Heart left ventricle (tissue), 16 donors: ENCODE data around the gene TTC33. TPM values are rescaled to one million over a fixed set of nuclear protein-coding genes. Genes with fewer than 3 reads are reported as not detected.
"Not testable (repeated sequence)": the region's sequence is repeated elsewhere in the genome, so short reads cannot be mapped to it uniquely, and the experiment has no call there.

ENCODE experiments used
- ATAC-seq, 4 donors: fragments of 200-7000 bp; cut with Tn5 transposase; one replicate each; pipeline ENCODE4 v1.9.1; 2020 to 2022; ENCODE audit warnings: moderate library complexity in 4 of 4, mild to moderate bottlenecking in 3 of 4, moderate number of reproducible peaks in 1 of 4
- DNase-seq, 5 donors: peaks; one replicate each; pipeline ENCODE4 v3.0.0-alpha.2; 2020
- H3K27ac ChIP-seq, 12 donors: fragments of 200-600 bp; sonication (generic) in 4 of 12; one replicate each; pipeline versions ENCODE4 v1.5.0 to v1.8.0; 2016 to 2022; ENCODE audit warnings: mild to moderate bottlenecking in 2 of 12
- H3K27me3 ChIP-seq, 9 donors: fragments of 200-600 bp; sonication (generic) in 2 of 9; one replicate each; pipeline versions ENCODE4 v1.5.1 to v1.8.0; 2016 to 2022; ENCODE audit warnings: mild to moderate bottlenecking in 3 of 9
- H3K36me3 ChIP-seq, 9 donors: fragments of 200-600 bp; sonication (generic) in 2 of 9; one replicate each; pipeline versions ENCODE4 v1.5.0 to v1.8.0; 2018 to 2022; ENCODE audit warnings: mild to moderate bottlenecking in 2 of 9
- H3K4me1 ChIP-seq, 12 donors: fragments of 200-600 bp; sonication (generic) in 4 of 12; one replicate each; pipeline versions ENCODE4 v1.5.0 to v1.8.0; 2016 to 2022; ENCODE audit warnings: mild to moderate bottlenecking in 3 of 12
- H3K4me3 ChIP-seq, 12 donors: fragments of 200-600 bp; sonication (generic) in 4 of 12; one replicate each; pipeline versions ENCODE4 v1.5.0 to v1.8.0; 2017 to 2022; ENCODE audit warnings: mild to moderate bottlenecking in 9 of 12, moderate library complexity in 4 of 12
- H3K9me3 ChIP-seq, 12 donors: fragments of 200-600 bp; sonication (generic) in 4 of 12; one replicate each; pipeline versions ENCODE4 v1.5.0 to v1.8.0; 2016 to 2022; ENCODE audit warnings: mild to moderate bottlenecking in 1 of 12
- POLR2A ChIP-seq, 2 donors: fragments of 450-650 bp; IDR thresholded peaks; one replicate each; pipeline ENCODE4 v1.6.1; 2017; ENCODE audit warnings: antibody characterized with exemption in 2 of 2, mild to moderate bottlenecking in 2 of 2, moderate library complexity in 2 of 2
- WGBS, 4 donors: extraction: QIAGEN DNeasy Blood & Tissue Kit in 2 of 4; methylation state at CpG; one replicate each; pipeline versions ENCODE4 v1.1.5 to v1.1.7; 2013 to 2018; 5-methylcytosine and 5-hydroxymethylcytosine counted together
- intact Hi-C, 10 donors: fragments of 100-400 bp; cut with DNase I; formaldehyde crosslinking; loops; one replicate each; pipeline versions ENCODE4 v1.11.1 to v1.14.2; 2022
- polyA plus RNA-seq, 2 donors: library from polyadenylated mRNA; stranded (reverse); fragments of 200-250 nt; gene quantifications; one replicate each; pipeline ENCODE4 v1.2.3, GENCODE V29; 2013
- total RNA-seq, 9 donors: library from RNA; depleted of rRNA in 2 of 9; stranded (reverse); fragments of >200 nt in 2 of 9; fragmentation: NEBNext Ultra II Directional in 3 of 9; extraction: Animal tissue kit (Norgen Biotek cat#: 25700) in 3 of 9; gene quantifications; one replicate each; pipeline versions ENCODE4 v1.1.0 to v1.2.4, GENCODE V29; 2016 to 2023
- TF ChIP-seq, protein P1 (sequence below), 12 donors: fragments of 200-600 bp; sonication (generic) in 4 of 12; IDR thresholded peaks; one replicate each; pipeline versions ENCODE4 v1.5.0 to v1.8.0; 2018 to 2022; ENCODE audit warnings: antibody characterized with exemption in 12 of 12, mild to moderate bottlenecking in 5 of 12
- donor health status: ischemic (EF 13 %, LVEDD 7.1; RV severe dilation, severe dysfunction).
- donor health status: healthy with polysubstance abuse.
- donor health status: DM: no; HTN: yes; CAD: no.
- donor health status: DM: no; HTN: no; CAD: no.
- donor health status: ischemic (EF 25% LVEDD 6.9; RV normal size, moderate dysfunction).
- donor health status: ischemic (EF 25% LVEDD 5.7; RV mildly dilated, moderate dysfunction).
- donor health status: healthy.
- donor health status: DM: yes; HTN: yes; CAD: no.
- donor health status: ischemic (EF 35%, LVEDD 5.7; RV mildly dilated, moderate dysfunction).
- donor health status: nonischemic (EF 11% LVEDD 7.7; RV severe dilation, severe dysfunction).
- donor health status: DM: yes; HTN: yes; CAD: no.
- donor health status: PGD.
- donor health status: ischemic (EF 29% LVEDD 5.4; RV normal size, mild dysfunction).
- donor health status: nonischemic (EF 23%, LVEDD 6.1; RV moderate dilation, normal function).

TTC33 gene
- total and polyA plus RNA-seq, 11 donors: 5.6 to 20.0 (median 14.2) TPM

DNA sequence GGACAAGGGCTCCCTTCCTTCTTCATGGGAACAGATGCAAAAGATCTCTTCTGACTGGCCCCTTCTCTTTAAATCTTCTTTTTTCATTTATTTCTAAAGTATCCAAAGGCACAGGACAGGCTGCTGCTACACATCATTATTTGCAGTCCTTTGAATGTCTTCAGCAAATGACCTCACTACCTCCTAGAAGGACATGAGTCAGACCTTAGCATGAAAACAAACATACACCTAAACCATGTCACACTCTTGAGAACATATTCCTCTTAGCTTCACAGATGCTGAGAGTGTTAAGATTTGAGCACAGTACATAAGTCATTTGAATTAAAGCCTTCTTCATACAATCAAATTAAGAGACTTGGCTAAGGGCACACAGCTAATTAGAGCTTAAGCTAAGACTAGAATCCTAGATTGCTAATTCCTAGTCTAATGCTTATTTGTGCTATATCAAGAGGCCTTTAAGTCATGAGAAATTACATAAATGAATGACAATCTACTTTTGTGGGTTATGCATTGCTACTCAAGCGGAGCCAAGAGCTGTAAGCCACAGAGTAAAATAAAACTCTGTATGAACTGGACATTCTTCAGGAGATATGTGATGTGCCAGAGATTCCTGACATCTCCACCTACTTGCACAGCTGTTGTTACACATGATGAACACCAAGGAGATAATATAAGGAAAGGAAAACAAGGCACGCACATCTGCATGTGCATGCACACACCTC is 185.2 kb downstream of the TTC33 start:
- H3K27ac ChIP-seq: peak overlapping the region in 8 of 12 donors; percentile 5 to 80 (median 58)
- H3K27me3 ChIP-seq: no peaks in the 10 kb centered on the region
- no peak for TF ChIP-seq POLR2A (IDR thresholded peaks at IDR 0.05)
- TF ChIP-seq, protein P1, sequence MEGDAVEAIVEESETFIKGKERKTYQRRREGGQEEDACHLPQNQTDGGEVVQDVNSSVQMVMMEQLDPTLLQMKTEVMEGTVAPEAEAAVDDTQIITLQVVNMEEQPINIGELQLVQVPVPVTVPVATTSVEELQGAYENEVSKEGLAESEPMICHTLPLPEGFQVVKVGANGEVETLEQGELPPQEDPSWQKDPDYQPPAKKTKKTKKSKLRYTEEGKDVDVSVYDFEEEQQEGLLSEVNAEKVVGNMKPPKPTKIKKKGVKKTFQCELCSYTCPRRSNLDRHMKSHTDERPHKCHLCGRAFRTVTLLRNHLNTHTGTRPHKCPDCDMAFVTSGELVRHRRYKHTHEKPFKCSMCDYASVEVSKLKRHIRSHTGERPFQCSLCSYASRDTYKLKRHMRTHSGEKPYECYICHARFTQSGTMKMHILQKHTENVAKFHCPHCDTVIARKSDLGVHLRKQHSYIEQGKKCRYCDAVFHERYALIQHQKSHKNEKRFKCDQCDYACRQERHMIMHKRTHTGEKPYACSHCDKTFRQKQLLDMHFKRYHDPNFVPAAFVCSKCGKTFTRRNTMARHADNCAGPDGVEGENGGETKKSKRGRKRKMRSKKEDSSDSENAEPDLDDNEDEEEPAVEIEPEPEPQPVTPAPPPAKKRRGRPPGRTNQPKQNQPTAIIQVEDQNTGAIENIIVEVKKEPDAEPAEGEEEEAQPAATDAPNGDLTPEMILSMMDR (IDR thresholded peaks at IDR 0.05): no peak
- peaks cover 0 to 21% (median 0%) of the 10 kb centered on the region in 12 donors for H3K4me1 ChIP-seq
- 89 to 90% (median 89%) methylated on average over 2 of the region's 2 CpGs for WGBS, 4 donors
- no peaks in the 10 kb centered on the region for H3K36me3 ChIP-seq
- ATAC-seq: peak in 3 of 4 donors; percentile 42 to 81 (median 68)
- DNase-seq: no peak
- H3K9me3 ChIP-seq: no peaks in the 10 kb centered on the region
- H3K4me3 ChIP-seq: no peak overlapping the region
- intact Hi-C loops: loop anchor here in 4 of 10 donors (5.0 to 10.0 kb wide), 3 partner anchors 104 to 114 kb away; partner anchors contain the start of gene PTGER4 (in 2 of the 4)

DNA sequence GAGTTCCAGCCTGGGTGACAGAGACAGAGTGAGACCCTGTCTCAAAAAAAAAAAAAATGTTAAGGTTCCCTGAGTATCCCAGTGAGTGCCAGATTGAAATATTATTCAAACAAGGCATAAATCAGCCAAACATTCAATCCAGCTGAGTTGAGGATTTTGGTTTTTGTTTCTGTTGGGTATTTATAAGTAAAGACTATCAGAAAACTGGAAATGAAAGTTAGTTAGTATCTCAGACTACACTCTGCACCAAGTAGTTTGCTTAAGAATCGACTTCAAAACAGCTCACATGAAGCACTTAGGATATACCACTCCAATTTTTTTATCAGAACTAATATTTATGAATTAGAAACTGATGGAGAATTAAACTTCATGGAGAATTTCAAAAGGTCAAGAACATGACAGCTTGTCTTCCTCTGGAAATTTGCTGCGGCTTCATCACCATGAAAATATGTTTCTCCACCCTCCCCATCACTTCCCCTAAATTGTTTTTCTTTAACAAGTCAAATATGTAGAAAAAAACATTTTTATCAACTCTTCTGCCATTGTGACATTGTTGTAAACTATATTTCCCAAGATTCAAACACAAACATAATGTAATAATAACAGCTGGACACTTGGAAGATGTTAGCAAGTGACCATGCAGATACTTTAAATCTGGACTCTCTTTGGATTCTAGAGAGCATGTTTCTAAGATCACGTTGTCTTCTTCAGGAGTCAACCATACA is 186.1 kb downstream of the TTC33 start:
- H3K9me3 ChIP-seq: no peaks in the 10 kb centered on the region
- peaks cover 0 to 21% (median 0%) of the 10 kb centered on the region in 12 donors for H3K4me1 ChIP-seq
- H3K27ac ChIP-seq: peak overlapping the region in 8 of 12 donors; percentile 13 to 80 (median 58)
- ATAC-seq: peak in 2 of 4 donors; percentile 36 to 61
- intact Hi-C loops: loop anchor here in 4 of 10 donors (5.0 to 10.0 kb wide), 3 partner anchors 105 to 115 kb away; partner anchors contain the start of gene PTGER4 (in 2 of the 4)
- TF ChIP-seq POLR2A (IDR thresholded peaks at IDR 0.05): no peak
- TF ChIP-seq, protein P1 (IDR thresholded peaks at IDR 0.05): no peak
- no peaks in the 10 kb centered on the region for H3K27me3 ChIP-seq
- H3K4me3 ChIP-seq: no peak overlapping the region
- DNase-seq: no peak
- 32 to 36% (median 33%) methylated on average over 3 of the region's 3 CpGs for WGBS, 4 donors
- H3K36me3 ChIP-seq: no peaks in the 10 kb centered on the region

DNA sequence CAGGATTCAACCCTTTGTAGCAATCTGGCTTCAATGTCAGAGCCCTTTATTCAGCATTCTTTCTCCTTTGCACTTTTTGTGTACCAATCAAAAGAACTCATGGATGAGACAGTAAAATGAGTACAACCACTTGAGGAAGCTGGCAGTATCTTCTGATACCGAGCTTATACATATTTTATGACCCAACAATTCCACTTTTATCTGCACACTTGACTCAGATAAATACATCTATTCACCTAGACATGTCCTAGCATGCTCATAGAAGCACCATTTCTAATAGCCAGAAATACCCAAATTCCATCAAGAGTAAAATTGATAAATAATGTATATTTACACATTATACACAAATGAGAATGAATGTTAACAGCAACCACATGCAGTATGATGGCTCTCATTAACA is 187.2 kb downstream of the TTC33 start:
- DNase-seq (no peak), ATAC-seq (no peak)
- peak overlapping the region in 1 of 12 donors; percentile 66 for H3K27ac ChIP-seq
- H3K36me3 ChIP-seq: no peaks in the 10 kb centered on the region
- H3K27me3 ChIP-seq: no peaks in the 10 kb centered on the region
- TF ChIP-seq, protein P1 (IDR thresholded peaks at IDR 0.05): no peak
- TF ChIP-seq POLR2A (IDR thresholded peaks at IDR 0.05): no peak
- WGBS, 4 donors: 75 to 83% (median 82%) methylated on average over 1 of the region's 1 CpG
- peaks cover 0 to 21% (median 0%) of the 10 kb centered on the region in 12 donors for H3K4me1 ChIP-seq
- no peak overlapping the region for H3K4me3 ChIP-seq
- H3K9me3 ChIP-seq: no peaks in the 10 kb centered on the region
- intact Hi-C loops: no loop called here

DNA sequence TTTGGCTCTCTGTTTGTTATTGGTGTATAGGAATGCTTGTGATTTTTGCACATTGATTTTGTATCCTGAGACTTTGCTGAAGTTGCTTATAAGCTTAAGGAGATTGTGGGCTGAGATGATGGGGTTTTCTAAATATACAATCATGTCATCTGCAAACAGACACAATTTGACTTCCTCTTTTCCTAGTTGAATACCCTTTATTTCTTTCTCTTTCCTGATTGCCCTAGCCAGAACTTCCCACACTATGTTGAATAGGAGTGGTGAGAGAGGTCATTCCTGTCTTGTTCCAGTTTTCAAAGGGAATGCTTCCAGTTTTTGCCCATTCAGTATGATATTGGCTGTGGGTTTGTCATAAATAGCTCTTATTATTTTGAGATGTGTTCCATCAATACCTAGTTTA is 192.6 kb downstream of the TTC33 start:
- ATAC-seq, DNase-seq, H3K27me3 ChIP-seq, intact Hi-C loops, H3K27ac ChIP-seq, H3K36me3 ChIP-seq, H3K9me3 ChIP-seq, H3K4me1 ChIP-seq, H3K4me3 ChIP-seq: not testable (repeated sequence)
